NT2/D1 (cell line): ENCODE measurements around the gene MED31.
"Not testable (repeated sequence)": the region's sequence is repeated elsewhere in the genome, so short reads cannot be mapped to it uniquely, and the experiment has no call there.

Experiments
- DNase-seq: peaks from one replicate; pipeline ENCODE4 v3.0.0-alpha.2; 2011; ENCODE audit warnings: low read depth, low spot score
- H3K27me3 ChIP-seq: 2 replicates; pipeline ENCODE4 v1.6.0; 2011; ENCODE audit warnings: mild to moderate bottlenecking; ENCODE audit not compliant: insufficient read length, insufficient read depth
- H3K36me3 ChIP-seq: 2 replicates; pipeline ENCODE4 v1.6.1; 2011; ENCODE audit warnings: mild to moderate bottlenecking, low read length, mixed read lengths; ENCODE audit not compliant: insufficient read depth, insufficient read length
- H3K4me1 ChIP-seq: 2 replicates; pipeline ENCODE4 v1.5.1; 2011; ENCODE audit not compliant: insufficient read depth, insufficient read length
- H3K4me3 ChIP-seq: 2 replicates; pipeline ENCODE4 v1.5.1; 2011; ENCODE audit warnings: low read depth; ENCODE audit not compliant: insufficient read length
- H3K9ac ChIP-seq: 2 replicates; pipeline ENCODE4 v1.6.0; 2011; ENCODE audit warnings: low read depth; ENCODE audit not compliant: insufficient read length
- H3K9me3 ChIP-seq: 2 replicates; pipeline ENCODE4 v1.5.1; 2011; ENCODE audit warnings: mild to moderate bottlenecking, low read length; ENCODE audit not compliant: insufficient read depth
- SUZ12 ChIP-seq: IDR thresholded peaks from 2 replicates; pipeline ENCODE4 v1.6.1; 2011; ENCODE audit not compliant: insufficient read length, insufficient read depth; ENCODE audit errors: extremely low read depth
- YY1 ChIP-seq: IDR thresholded peaks from 2 replicates; pipeline ENCODE4 v1.6.1; 2011; ENCODE audit not compliant: insufficient read length, insufficient read depth
- ZNF274 ChIP-seq: IDR thresholded peaks from 2 replicates; pipeline ENCODE4 v1.6.1; 2011; ENCODE audit warnings: mild to moderate bottlenecking, low read depth, low read length

Gene MED31

DNA sequence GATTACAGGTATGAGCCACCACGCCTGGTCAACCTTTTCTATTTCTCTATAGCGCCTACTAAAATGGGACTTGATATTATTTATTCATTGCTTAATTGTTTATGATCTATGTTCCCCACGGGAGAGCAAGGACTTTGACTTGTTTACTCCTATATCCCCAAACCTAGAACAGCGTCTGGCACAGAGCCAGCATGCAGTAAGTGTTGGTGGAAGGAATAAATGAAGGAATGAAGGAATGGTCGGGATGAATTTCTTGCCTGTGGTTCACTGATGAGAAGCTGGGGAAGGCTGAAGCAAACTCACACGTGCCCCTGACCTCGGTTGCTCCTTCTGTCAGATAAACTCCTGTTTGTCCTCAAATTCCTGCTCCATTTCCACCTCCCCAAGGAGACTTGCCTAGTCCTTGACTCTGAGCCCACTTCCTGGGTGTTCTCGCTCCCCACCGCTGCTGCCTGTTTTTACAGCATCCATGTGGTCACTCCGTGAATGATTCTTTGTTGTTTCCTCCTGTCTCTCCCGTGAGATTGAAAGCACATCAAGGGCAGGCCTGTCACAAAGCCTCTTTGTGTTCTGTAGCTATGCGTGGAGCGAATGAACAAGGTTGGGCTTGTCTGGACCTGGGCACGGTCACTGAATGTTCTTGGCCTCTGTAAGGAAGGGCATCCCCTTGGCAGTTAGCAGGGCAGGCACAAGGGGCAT lies 17.5 kb upstream of the MED31 start:
- no peak overlapping the region for H3K9ac ChIP-seq
- no peaks in the 10 kb centered on the region for H3K36me3 ChIP-seq
- no peaks in the 10 kb centered on the region for H3K9me3 ChIP-seq
- no peak for DNase-seq
- no peaks in the 10 kb centered on the region for H3K27me3 ChIP-seq
- no peak overlapping the region for H3K4me3 ChIP-seq
- TF ChIP-seq YY1 (no peak), SUZ12 (no peak), ZNF274 (no peak)
- H3K4me1 ChIP-seq, result peaks cover 2% of the 10 kb centered on the region

DNA sequence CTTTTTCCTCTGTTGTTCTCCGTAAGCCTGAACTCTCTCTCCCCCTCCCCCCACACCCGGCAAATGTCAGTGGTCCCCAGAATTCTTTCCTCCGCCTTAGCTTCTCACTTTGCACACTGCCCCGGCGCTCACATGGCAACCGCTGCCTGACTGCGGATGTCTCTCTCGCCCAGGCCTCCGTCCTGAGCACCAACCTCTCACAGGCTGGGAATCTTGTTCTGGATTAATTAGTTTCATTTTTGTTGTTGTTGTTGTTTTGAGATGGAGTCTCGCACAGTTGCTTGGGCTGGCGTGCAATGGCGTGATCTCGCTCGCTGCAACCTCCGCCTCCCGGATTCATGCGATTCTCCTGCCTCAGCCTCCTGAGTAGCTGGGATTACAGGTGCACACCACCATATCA lies 16.8 kb upstream of the MED31 start:
- Histone ChIP-seq H3K27me3 (no peaks in the 10 kb centered on the region), H3K9me3 (no peaks in the 10 kb centered on the region), H3K4me3 (no peak overlapping the region), H3K36me3 (no peaks in the 10 kb centered on the region), H3K9ac (no peak overlapping the region), H3K4me1 (peaks cover 2% of the 10 kb centered on the region)
- TF ChIP-seq SUZ12, result no peak
- no peak for TF ChIP-seq ZNF274
- no peak for TF ChIP-seq YY1
- no peak for DNase-seq

DNA sequence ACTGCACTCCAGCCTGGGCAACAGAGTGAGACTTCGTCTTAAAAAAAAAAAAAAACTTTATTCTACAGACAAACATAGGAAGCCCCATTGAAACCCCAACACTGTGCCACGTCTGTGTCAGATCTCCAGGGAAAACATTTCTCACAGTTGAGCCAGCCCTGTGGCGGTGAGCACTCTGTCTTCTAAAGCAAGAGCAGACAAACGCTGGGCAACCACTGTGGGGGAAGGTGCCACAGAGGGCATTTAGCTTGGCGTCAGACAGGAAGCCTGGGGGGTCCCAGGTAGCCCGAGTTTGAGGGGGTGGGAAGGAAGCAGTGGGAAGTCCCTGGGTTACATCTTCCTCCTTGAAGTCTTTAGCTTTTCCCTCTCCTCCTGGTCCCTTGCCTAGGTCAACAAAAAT lies 16.1 kb upstream of the MED31 start:
- H3K9ac ChIP-seq, result no peak overlapping the region
- no peaks in the 10 kb centered on the region for H3K27me3 ChIP-seq
- H3K9me3 ChIP-seq, result no peaks in the 10 kb centered on the region
- H3K4me1 ChIP-seq, result peaks cover 2% of the 10 kb centered on the region
- no peak for DNase-seq
- TF ChIP-seq SUZ12 (no peak), ZNF274 (no peak), YY1 (no peak)
- no peak overlapping the region for H3K4me3 ChIP-seq
- no peaks in the 10 kb centered on the region for H3K36me3 ChIP-seq

DNA sequence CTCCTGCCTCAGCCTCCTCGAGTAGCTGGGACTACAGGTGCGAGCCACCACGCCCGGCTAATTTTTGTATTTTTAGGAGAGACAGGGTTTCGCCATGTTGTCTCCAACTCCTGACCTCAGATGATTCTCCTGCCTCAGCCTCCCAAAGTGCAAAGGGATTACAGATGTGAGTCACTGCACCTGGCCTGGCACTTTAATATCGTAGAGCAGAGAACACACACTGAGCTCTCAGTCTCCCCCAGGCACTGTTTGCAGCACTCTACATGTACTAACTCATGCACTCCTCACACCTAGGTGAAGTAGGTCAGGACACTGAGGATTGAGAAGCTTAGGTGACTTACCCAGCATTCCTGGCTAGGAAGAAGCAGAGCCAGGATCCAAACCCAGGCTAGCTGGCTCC lies 15.2 kb upstream of the MED31 start:
- Histone ChIP-seq H3K27me3 (peaks cover 2% of the 10 kb centered on the region), H3K4me1 (peaks cover 2% of the 10 kb centered on the region), H3K36me3 (no peaks in the 10 kb centered on the region), H3K9ac (no peak overlapping the region), H3K9me3 (no peaks in the 10 kb centered on the region), H3K4me3 (no peak overlapping the region)
- no peak for DNase-seq
- TF ChIP-seq SUZ12 (no peak), ZNF274 (no peak), YY1 (no peak)

DNA sequence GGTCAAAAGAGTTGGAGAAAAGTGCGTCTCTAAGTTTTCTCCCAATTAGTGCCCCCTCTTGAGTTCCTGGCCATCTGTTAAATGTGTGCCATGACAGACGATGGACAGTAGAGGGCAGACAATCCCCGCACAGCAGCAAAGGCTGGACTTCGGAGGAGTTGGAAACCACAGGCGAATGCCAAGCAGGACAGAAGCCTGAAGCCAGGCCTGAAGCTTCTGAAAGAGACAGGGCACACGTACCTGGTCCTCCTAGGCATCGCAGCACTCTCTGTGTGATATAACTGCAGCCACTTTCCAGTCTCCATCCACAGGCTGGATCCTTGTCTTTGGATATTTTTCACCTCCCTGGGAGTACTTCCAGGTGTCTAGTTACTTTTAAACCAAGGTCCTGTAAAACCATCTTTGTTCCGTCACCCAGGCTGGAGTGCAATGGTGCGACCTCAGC lies 14.7 kb upstream of the MED31 start:
- Histone ChIP-seq H3K9ac (no peak overlapping the region), H3K4me1 (peaks cover 2% of the 10 kb centered on the region), H3K4me3 (no peak overlapping the region)

DNA sequence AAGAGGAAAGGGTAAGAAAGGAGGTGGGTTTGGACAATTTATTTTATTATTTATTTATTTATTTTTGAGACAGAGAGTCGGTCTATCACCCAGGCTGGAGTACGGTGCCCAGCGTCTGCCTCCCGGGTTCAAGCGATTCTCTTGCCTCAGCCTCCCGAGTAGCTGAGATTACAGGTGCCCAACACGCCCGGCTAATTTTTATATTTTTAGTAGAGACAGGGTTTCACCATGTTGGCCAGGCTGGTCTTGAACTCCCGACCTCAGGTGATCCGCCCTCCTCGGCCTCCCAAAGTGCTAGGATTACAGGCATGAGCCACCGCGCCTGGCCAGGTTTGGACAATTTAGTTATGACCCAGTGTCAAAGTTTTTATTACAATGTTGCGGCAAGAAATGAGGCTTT lies 11.8 kb upstream of the MED31 start:
- H3K9me3 ChIP-seq, H3K4me3 ChIP-seq, H3K9ac ChIP-seq, H3K36me3 ChIP-seq, H3K4me1 ChIP-seq, DNase-seq: not testable (repeated sequence)
- peaks cover 24% of the 10 kb centered on the region for H3K27me3 ChIP-seq

More for the DNA sequence above, 14.7 kb upstream of the MED31 start:
- TF ChIP-seq SUZ12 (no peak), ZNF274 (no peak), YY1 (no peak)
- Histone ChIP-seq H3K27me3 (peaks cover 6% of the 10 kb centered on the region), H3K9me3 (no peaks in the 10 kb centered on the region), H3K36me3 (no peaks in the 10 kb centered on the region)
- DNase-seq, result peak; percentile 66

DNA sequence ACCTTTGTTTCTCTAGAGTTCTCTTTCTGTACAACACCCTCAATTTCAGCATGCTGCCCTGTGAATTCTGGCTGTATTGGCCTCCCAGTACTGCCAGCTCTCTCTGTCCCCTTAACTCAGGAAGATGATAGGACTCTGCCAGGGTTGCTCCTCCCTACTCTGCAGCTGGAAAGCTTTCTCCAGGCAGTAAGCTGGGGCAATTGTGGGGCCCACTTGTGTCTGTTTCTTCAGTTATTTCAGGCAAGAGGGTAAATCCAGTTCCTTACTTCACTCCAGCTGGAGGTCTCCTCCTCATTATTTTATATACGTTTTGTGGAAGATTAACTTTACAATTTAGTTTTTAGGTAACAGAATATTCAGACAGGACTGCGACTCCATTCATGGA lies 10.1 kb upstream of the MED31 start:
- H3K36me3 ChIP-seq, result no peaks in the 10 kb centered on the region
- peaks cover 2% of the 10 kb centered on the region for H3K4me1 ChIP-seq
- no peak overlapping the region for H3K4me3 ChIP-seq
- peaks cover 33% of the 10 kb centered on the region for H3K27me3 ChIP-seq
- DNase-seq, result no peak
- no peak overlapping the region for H3K9ac ChIP-seq
- H3K9me3 ChIP-seq, result no peaks in the 10 kb centered on the region
- TF ChIP-seq ZNF274 (no peak), SUZ12 (no peak), YY1 (no peak)

DNA sequence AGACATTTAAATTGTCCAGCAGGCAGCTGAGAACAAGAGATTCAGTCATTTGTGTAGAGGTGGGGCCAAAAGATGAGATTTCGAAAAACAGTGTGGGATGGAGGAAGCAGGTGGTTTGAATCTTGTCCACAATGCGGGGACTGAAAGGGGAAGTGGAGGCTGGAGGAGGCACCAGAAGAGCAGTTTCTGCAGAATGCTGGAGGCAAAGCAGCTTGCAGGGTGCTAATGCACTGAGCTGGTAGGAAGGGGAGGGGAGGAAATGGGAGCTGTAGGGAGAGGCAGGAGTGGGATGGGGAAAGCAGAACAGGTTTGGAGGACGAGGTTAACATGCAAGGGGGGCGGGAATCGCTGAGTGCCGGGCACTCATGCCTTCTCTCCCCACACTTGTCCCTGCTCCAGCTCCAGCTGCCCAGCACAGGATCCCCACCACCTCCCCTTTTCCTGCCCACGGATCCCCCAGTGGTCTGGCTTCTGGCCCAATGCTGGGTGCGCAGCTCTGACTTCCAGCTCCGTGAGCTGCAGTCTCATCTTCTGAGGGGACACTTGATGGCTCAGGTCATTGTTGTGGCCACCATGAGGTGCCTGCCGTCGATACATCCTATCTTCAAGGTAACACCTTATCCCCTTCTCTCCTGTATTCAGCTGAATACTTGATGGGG lies 9.5 kb upstream of the MED31 start:
- H3K4me1 ChIP-seq, result no peaks in the 10 kb centered on the region
- no peaks in the 10 kb centered on the region for H3K9me3 ChIP-seq
- DNase-seq, result no peak
- H3K4me3 ChIP-seq, result no peak overlapping the region
- H3K27me3 ChIP-seq, result peaks cover 36% of the 10 kb centered on the region
- H3K9ac ChIP-seq, result no peak overlapping the region
- no peaks in the 10 kb centered on the region for H3K36me3 ChIP-seq
- TF ChIP-seq SUZ12, result no peak
- TF ChIP-seq YY1, result no peak
- TF ChIP-seq ZNF274, result no peak
